Left ventricle myocardium inferior (tissue), 1 donor: ENCODE measurements around the gene HDGFL3. TPM values are rescaled to one million over a fixed set of nuclear protein-coding genes. Genes with fewer than 3 reads are reported as not detected.

Experiments used
- DNase-seq: peaks from one replicate; pipeline ENCODE4 v3.0.0-alpha.2; 2020
- H3K27ac ChIP-seq: fragments of 200-600 bp; replicated peaks from 2 replicates; pipeline ENCODE4 v1.8.0; 2021
- H3K27me3 ChIP-seq: fragments of 200-600 bp; 2 replicates; pipeline ENCODE4 v1.8.0; 2021; ENCODE audit warnings: low read depth
- H3K36me3 ChIP-seq: fragments of 200-600 bp; 2 replicates; pipeline ENCODE4 v1.8.0; 2021
- H3K4me1 ChIP-seq: fragments of 200-600 bp; 2 replicates; pipeline ENCODE4 v1.8.0; 2021
- H3K4me3 ChIP-seq: fragments of 200-600 bp; 2 replicates; pipeline ENCODE4 v1.8.0; 2021; ENCODE audit warnings: mild to moderate bottlenecking, moderate library complexity
- H3K9me3 ChIP-seq: fragments of 200-600 bp; replicated peaks from 2 replicates; pipeline ENCODE4 v1.8.0; 2021
- CTCF ChIP-seq: fragments of 200-600 bp; IDR thresholded peaks from 2 replicates; pipeline ENCODE4 v1.8.0; 2021; ENCODE audit warnings: antibody characterized with exemption, mild to moderate bottlenecking, borderline replicate concordance
- intact Hi-C: fragments of 100-400 bp; cut with micrococcal nuclease; formaldehyde crosslinking; loops from one replicate; pipeline ENCODE4 v1.11.0; 2022
- total RNA-seq: library from RNA; stranded (reverse); fragmentation: NEBNext Ultra II Directional; extraction: Animal tissue kit (Norgen Biotek cat#: 25700); gene quantifications from one replicate; pipeline ENCODE4 v1.2.1, GENCODE V29; 2021
- donor health status: DM: no; HTN: yes; CAD: no; lungs with severe emphysema.

Gene HDGFL3
- total RNA-seq, 1 donor from 2014 or later: 38.0 TPM

GRCh38 chr15:83164771-83165404, 42.7 kb downstream of the HDGFL3 start:
- TF ChIP-seq CTCF: no peak
- Histone ChIP-seq H3K36me3 (peaks cover 1% of the 10 kb centered on the region), H3K9me3 (peaks cover 47% of the 10 kb centered on the region), H3K27me3 (no peaks in the 10 kb centered on the region), H3K4me3 (no peak overlapping the region), H3K27ac (no peak overlapping the region), H3K4me1 (no peaks in the 10 kb centered on the region)
- intact Hi-C loops: no loop called here
- DNase-seq: no peak

GRCh38 chr15:83164111-83164770, 43.4 kb downstream of the HDGFL3 start:
- DNase-seq: no peak
- Histone ChIP-seq H3K9me3 (peaks cover 44% of the 10 kb centered on the region), H3K27ac (no peak overlapping the region), H3K4me3 (no peak overlapping the region), H3K27me3 (no peaks in the 10 kb centered on the region), H3K4me1 (no peaks in the 10 kb centered on the region), H3K36me3 (peaks cover 7% of the 10 kb centered on the region)
- intact Hi-C loops: no loop called here
- TF ChIP-seq CTCF: no peak

GRCh38 chr15:83163032-83163431, 44.6 kb downstream of the HDGFL3 start:
- Histone ChIP-seq H3K27ac (no peak overlapping the region), H3K36me3 (peaks cover 7% of the 10 kb centered on the region), H3K9me3 (peaks cover 34% of the 10 kb centered on the region), H3K4me3 (no peak overlapping the region), H3K4me1 (no peaks in the 10 kb centered on the region), H3K27me3 (no peaks in the 10 kb centered on the region)
- no peak for DNase-seq
- intact Hi-C loops: no loop called here
- no peak for TF ChIP-seq CTCF

GRCh38 chr15:83160741-83161140, 46.9 kb downstream of the HDGFL3 start:
- Histone ChIP-seq H3K4me1 (no peaks in the 10 kb centered on the region), H3K4me3 (no peak overlapping the region), H3K27me3 (no peaks in the 10 kb centered on the region), H3K36me3 (peaks cover 25% of the 10 kb centered on the region), H3K27ac (no peak overlapping the region), H3K9me3 (peaks cover 11% of the 10 kb centered on the region)
- intact Hi-C loops: no loop called here
- TF ChIP-seq CTCF: no peak
- no peak for DNase-seq

GRCh38 chr15:83158393-83158792, 49.2 kb downstream of the HDGFL3 start:
- Histone ChIP-seq H3K9me3 (no peaks in the 10 kb centered on the region), H3K4me3 (no peak overlapping the region), H3K36me3 (peaks cover 36% of the 10 kb centered on the region), H3K27ac (no peak overlapping the region), H3K27me3 (no peaks in the 10 kb centered on the region), H3K4me1 (no peaks in the 10 kb centered on the region)
- DNase-seq: no peak
- intact Hi-C loops: no loop called here
- no peak for TF ChIP-seq CTCF
